ENCODE data around the gene C8A.

C8A gene

DNA sequence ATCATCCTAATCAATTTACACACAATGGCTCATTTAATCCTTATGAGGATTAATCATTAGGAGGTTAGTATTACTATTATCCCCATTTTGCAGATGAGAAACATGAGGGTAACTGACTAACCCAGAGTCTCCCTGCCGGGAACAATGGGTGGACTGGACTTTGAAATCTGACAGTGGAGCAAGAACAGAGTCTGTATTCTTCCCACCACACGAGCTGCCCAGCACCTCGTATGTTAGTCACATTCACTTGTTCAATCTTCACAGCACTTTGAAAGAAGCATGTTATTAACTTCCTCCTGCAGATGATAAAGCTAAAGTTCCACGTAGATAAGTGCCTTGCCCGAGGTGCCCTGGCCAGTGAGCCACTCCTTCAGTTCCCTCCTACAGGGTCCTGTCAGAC is 98.8 kb downstream of the C8A start:
- no peak for DNase-seq (ENCODE audit: low spot score)
- ChIA-PET POLR2A (ENCODE audit: low non-redundant PET) (no interaction called here), CTCF (no interaction called here)
- TF ChIP-seq, protein P1, sequence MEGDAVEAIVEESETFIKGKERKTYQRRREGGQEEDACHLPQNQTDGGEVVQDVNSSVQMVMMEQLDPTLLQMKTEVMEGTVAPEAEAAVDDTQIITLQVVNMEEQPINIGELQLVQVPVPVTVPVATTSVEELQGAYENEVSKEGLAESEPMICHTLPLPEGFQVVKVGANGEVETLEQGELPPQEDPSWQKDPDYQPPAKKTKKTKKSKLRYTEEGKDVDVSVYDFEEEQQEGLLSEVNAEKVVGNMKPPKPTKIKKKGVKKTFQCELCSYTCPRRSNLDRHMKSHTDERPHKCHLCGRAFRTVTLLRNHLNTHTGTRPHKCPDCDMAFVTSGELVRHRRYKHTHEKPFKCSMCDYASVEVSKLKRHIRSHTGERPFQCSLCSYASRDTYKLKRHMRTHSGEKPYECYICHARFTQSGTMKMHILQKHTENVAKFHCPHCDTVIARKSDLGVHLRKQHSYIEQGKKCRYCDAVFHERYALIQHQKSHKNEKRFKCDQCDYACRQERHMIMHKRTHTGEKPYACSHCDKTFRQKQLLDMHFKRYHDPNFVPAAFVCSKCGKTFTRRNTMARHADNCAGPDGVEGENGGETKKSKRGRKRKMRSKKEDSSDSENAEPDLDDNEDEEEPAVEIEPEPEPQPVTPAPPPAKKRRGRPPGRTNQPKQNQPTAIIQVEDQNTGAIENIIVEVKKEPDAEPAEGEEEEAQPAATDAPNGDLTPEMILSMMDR (conservative IDR thresholded peaks at IDR 0.05; ENCODE audit: low read depth) = no peak
- no peak overlapping the region for H3K27ac ChIP-seq

DNA sequence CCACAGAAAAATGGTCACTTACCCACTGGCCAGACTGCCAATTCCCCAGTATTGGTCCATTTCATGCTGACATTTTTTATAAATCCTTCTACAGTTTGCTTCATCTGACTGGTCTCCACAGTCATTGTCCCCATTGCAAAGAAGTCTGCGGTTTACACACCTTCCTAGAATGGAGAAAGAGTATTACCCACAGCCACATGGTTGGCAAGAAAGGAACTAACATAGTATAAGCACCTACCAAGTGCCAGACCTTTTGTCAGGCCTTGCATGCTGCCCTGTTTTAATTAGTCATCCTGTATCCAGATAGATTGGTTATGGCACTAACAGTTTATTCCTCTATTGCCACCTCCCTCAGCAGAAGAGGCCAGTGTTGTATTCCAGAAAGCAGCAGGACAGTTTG is 100.1 kb downstream of the C8A start:
- ChIA-PET CTCF (no interaction called here), POLR2A (ENCODE audit: low non-redundant PET) (no interaction called here)

DNA sequence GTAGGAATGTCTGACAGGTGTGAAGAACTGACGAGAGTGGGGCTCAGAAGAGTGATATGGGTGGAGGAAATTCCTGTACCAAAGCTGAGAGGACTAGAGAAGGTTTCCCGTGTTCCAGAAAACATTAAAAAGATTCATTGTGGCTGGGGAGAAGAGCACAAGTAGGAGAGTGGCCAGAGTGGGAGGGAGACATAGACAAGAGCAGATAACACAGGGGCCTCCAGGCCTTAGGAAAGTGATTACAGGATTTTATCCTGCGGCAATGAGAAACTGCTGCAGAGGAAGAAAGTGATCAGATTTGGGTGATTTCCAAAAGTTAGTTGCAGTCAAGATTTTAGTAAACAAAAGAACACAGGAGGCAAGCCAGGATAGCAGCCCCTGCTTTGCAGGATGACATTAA is 103.3 kb downstream of the C8A start:
- CTCF ChIA-PET = no interaction called here

More for the DNA sequence above, 100.1 kb downstream of the C8A start:
- DNase-seq (ENCODE audit: low spot score) = no peak
- no peak overlapping the region for H3K27ac ChIP-seq
- TF ChIP-seq, protein P1 (conservative IDR thresholded peaks at IDR 0.05; ENCODE audit: low read depth) = no peak

DNA sequence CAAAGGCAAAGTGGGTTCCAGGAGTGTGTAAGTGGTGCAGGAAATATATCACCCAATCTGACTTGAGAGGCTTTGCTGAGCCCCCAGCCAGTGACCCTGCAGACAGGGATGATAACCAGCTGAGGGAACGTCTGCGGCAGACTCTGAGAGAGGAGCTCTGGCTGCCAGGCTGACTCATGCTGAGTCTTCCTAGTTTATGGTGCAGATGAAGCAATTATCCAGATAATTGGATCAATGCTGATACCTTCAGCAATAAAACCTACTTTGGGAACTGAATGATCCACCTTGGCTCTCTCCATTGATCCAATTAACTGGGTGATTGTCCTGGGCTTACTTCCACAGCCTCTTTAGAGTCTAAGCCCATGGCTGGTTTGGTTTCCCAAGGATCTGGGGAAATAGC is 103.9 kb downstream of the C8A start:
- TF ChIP-seq, protein P1 (conservative IDR thresholded peaks at IDR 0.05; ENCODE audit: low read depth) = no peak
- POLR2A ChIA-PET (ENCODE audit: low non-redundant PET) = no interaction called here
- no peak overlapping the region for H3K27ac ChIP-seq
- no peak for DNase-seq (ENCODE audit: low spot score)
- CTCF ChIA-PET = no interaction called here

More for the DNA sequence above, 103.3 kb downstream of the C8A start:
- TF ChIP-seq, protein P1 (conservative IDR thresholded peaks at IDR 0.05; ENCODE audit: low read depth) = no peak
- DNase-seq (ENCODE audit: low spot score) = no peak
- no peak overlapping the region for H3K27ac ChIP-seq
- POLR2A ChIA-PET (ENCODE audit: low non-redundant PET) = no interaction called here

DNA sequence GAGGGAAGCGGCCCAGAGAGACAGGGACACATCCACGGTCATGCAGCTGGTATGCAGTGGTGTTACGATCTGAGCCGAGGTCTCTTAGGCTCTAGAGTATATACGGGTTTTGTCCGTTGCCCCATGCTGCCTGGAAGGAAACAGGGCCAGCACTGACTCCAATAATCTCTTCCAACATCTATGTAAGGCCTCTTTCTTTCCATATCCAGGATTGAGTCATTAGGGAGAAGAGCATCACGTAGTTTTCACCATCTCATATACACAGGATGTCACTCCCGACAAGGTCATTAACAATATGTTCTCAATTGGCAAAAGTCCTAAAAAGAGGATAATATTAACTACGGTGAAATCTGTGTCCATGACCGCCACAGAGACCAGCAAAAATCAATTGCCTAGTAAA is 106.8 kb downstream of the C8A start:
- POLR2A ChIA-PET (ENCODE audit: low non-redundant PET) = no interaction called here
- no peak overlapping the region for H3K27ac ChIP-seq
- TF ChIP-seq, protein P1 (conservative IDR thresholded peaks at IDR 0.05; ENCODE audit: low read depth) = no peak
- CTCF ChIA-PET = no interaction called here
- no peak for DNase-seq (ENCODE audit: low spot score)

DNA sequence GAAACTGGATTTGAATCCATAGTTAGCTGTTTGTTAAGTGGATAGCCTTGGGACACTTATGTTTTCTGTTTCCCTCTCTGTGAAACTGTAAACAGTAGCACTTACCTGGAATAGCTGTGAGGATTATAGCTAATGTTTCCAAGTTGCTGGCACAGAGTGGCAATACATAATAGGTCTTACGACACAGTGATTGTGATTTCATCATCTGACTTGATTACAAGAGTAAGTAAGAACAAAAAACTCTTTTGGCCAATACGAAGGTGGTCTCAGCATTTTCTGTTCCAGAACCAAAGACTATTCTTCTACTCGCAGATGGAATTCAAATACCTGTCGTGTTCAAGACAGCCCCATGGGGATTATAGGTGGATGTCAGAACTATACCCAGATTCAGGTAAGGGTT is 109.1 kb downstream of the C8A start:
- ChIA-PET CTCF (no interaction called here), POLR2A (ENCODE audit: low non-redundant PET) (no interaction called here)
- TF ChIP-seq, protein P1 (conservative IDR thresholded peaks at IDR 0.05; ENCODE audit: low read depth) = no peak
- DNase-seq (ENCODE audit: low spot score) = no peak
- no peak overlapping the region for H3K27ac ChIP-seq
